CD4-positive, alpha-beta T cell (primary cell): Measurements from ENCODE around the gene ADGRE3. TPM values are rescaled to one million over a fixed set of nuclear protein-coding genes. Genes with fewer than 3 reads are reported as not detected.

ENCODE experiments used
- ATAC-seq: fragments of 200-7000 bp; cut with Tn5 transposase; one replicate; pipeline ENCODE4 v1.10.0; 2022; ENCODE audit warnings: mild to moderate bottlenecking; ENCODE audit not compliant: poor library complexity
- CTCF ChIA-PET: fragments of 350-600 bp; sonication (Branson Sonifier 250); formaldehyde crosslinking; loops from one replicate; lab custom pipeline; 2021; ENCODE audit warnings: antibody characterized with exemption, inconsistent platforms; lab: Charles Lee
- POLR2A ChIA-PET: fragments of 350-600 bp; sonication (Branson Sonifier 250); formaldehyde crosslinking; loops from one replicate; lab custom pipeline; 2021; ENCODE audit warnings: antibody characterized with exemption, inconsistent platforms; lab: Charles Lee
- DNase-seq, 14 experiments: peaks; one replicate each; pipeline ENCODE4 v3.0.0-alpha.2; 2013 to 2020; ENCODE audit warnings: mixed read lengths in 2 of 14
- H3K27ac ChIP-seq, 2 donors: one replicate each; pipeline versions ENCODE4 v1.5.1 to v1.7.0; 2013; ENCODE audit warnings: low read length in 2 of 2, low read depth in 1 of 2, mild to moderate bottlenecking in 1 of 2
- H3K27me3 ChIP-seq, 2 experiments: 1 replicate in 1 of 2; 2 replicates in 1 of 2; pipeline versions ENCODE4 v1.6.1 to v1.7.0; 2013; ENCODE audit warnings: low read length in 2 of 2, control low read depth in 1 of 2, mild to moderate bottlenecking in 1 of 2, moderate library complexity in 1 of 2; ENCODE audit not compliant: insufficient read depth in 2 of 2, control insufficient read depth in 1 of 2
- H3K36me3 ChIP-seq: one replicate; pipeline ENCODE4 v1.6.1; 2013; ENCODE audit warnings: low read length, control low read depth; ENCODE audit not compliant: insufficient read depth
- H3K4me1 ChIP-seq: one replicate; pipeline ENCODE4 v1.6.1; 2013; ENCODE audit warnings: low read length, control low read depth; ENCODE audit not compliant: insufficient read depth
- H3K4me3 ChIP-seq: one replicate; pipeline ENCODE4 v1.5.1; 2013; ENCODE audit warnings: mild to moderate bottlenecking, low read length, moderate library complexity
- H3K9me3 ChIP-seq, 2 experiments: 1 replicate in 1 of 2; 2 replicates in 1 of 2; pipeline versions ENCODE4 v1.6.1 to v1.7.0; 2013; ENCODE audit warnings: low read length in 2 of 2, mild to moderate bottlenecking in 2 of 2, control low read depth in 1 of 2, moderate library complexity in 1 of 2; ENCODE audit not compliant: control insufficient read depth in 1 of 2, insufficient read depth in 1 of 2
- H3K27ac Mint-ChIP-seq: one replicate; pipeline ENCODE4 v1.8.0; 2020; ENCODE audit warnings: mixed read lengths
- H3K27me3 Mint-ChIP-seq: one replicate; pipeline ENCODE4 v1.8.0; 2021; ENCODE audit warnings: mixed read lengths
- H3K36me3 Mint-ChIP-seq: one replicate; pipeline ENCODE4 v1.8.0; 2021; ENCODE audit warnings: low read depth, mixed read lengths
- H3K4me1 Mint-ChIP-seq: one replicate; pipeline ENCODE4 v1.8.0; 2021; ENCODE audit warnings: low read depth, mixed read lengths
- H3K4me3 Mint-ChIP-seq: one replicate; pipeline ENCODE4 v1.8.0; 2020; ENCODE audit warnings: mild to moderate bottlenecking, mixed read lengths
- H3K9me3 Mint-ChIP-seq: one replicate; pipeline ENCODE4 v1.8.0; 2020; ENCODE audit warnings: mixed read lengths
- intact Hi-C, 2 experiments: fragments of 100-400 bp; cut with DNase I in 1 of 2; cut with micrococcal nuclease in 1 of 2; formaldehyde crosslinking; loops; one replicate each; pipeline versions ENCODE4 v1.15.1 to v1.9.0; 2023 to 2025; cut with DNase I, micrococcal nuclease
- total RNA-seq, 174 experiments: library from RNA in 2 of 174; stranded (reverse) in 2 of 174; gene quantifications; one replicate each; pipeline ENCODE4 v1.2.3 and lab custom pipeline; 2021 to 2026
- TF ChIP-seq, protein P1 (sequence below): fragments of 200-600 bp; IDR thresholded peaks from one replicate; pipeline ENCODE4 v1.8.0; 2022; ENCODE audit warnings: antibody characterized with exemption, mild to moderate bottlenecking

ADGRE3 gene
- total RNA-seq, 2 experiments from 2014 or later: not detected

DNA sequence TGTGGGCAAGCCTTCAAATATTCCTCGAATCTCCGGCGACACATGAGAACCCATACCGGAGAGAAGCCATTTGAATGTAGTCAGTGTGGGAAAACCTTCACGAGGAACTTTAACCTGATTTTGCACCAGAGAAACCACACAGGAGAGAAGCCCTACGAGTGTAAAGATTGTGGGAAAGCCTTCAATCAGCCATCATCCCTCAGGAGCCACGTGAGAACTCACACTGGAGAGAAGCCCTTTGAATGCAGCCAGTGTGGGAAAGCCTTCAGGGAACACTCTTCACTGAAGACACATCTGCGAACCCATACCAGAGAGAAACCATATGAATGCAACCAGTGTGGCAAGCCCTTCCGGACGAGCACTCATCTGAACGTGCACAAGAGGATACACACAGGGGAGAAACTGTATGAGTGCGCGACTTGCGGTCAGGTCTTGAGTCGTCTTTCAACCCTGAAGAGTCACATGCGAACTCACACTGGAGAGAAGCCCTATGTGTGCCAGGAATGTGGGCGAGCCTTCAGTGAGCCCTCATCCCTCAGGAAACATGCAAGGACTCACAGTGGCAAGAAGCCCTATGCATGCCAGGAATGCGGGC is 44.0 kb upstream of the ADGRE3 start:
- TF ChIP-seq, protein P1, sequence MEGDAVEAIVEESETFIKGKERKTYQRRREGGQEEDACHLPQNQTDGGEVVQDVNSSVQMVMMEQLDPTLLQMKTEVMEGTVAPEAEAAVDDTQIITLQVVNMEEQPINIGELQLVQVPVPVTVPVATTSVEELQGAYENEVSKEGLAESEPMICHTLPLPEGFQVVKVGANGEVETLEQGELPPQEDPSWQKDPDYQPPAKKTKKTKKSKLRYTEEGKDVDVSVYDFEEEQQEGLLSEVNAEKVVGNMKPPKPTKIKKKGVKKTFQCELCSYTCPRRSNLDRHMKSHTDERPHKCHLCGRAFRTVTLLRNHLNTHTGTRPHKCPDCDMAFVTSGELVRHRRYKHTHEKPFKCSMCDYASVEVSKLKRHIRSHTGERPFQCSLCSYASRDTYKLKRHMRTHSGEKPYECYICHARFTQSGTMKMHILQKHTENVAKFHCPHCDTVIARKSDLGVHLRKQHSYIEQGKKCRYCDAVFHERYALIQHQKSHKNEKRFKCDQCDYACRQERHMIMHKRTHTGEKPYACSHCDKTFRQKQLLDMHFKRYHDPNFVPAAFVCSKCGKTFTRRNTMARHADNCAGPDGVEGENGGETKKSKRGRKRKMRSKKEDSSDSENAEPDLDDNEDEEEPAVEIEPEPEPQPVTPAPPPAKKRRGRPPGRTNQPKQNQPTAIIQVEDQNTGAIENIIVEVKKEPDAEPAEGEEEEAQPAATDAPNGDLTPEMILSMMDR: no peak
- H3K27ac Mint-ChIP-seq: no peak overlapping the region
- H3K36me3 Mint-ChIP-seq: peaks cover 99% of the 10 kb centered on the region
- no peak for DNase-seq
- no peaks in the 10 kb centered on the region for H3K27me3 Mint-ChIP-seq
- ChIA-PET POLR2A (no interaction called here), CTCF (no interaction called here)
- H3K4me3 Mint-ChIP-seq: no peak overlapping the region
- Histone ChIP-seq H3K4me1 (no peaks in the 10 kb centered on the region), H3K36me3 (peaks cover 43% of the 10 kb centered on the region), H3K9me3 (peaks cover 55 to 88% of the 10 kb centered on the region in 2 experiments), H3K4me3 (no peak overlapping the region), H3K27ac (no peak overlapping the region), H3K27me3 (no peaks in the 10 kb centered on the region)
- H3K9me3 Mint-ChIP-seq: peaks cover 31% of the 10 kb centered on the region
- intact Hi-C loops: no loop called here
- ATAC-seq: no peak
- no peaks in the 10 kb centered on the region for H3K4me1 Mint-ChIP-seq

DNA sequence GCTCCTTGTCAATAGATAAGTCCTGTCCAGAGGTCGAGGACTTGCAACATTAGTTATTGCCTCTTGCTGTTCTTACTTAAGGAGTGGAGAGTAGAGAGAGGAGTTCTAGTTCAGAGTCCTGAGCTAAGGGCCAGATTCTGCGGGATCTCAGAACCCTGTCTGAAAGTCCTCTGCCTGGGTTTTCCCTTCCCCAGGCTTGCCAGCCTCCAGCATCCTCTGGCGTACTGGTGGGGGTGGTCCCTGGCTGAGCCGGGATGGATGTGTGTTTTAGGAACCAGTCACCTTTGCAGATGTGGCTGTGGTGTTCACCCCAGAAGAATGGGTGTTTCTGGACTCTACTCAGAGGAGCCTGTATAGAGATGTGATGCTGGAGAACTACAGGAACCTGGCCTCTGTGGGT is 41.2 kb upstream of the ADGRE3 start:
- H3K9me3 ChIP-seq: peaks cover 61 to 67% of the 10 kb centered on the region in 2 experiments
- H3K9me3 Mint-ChIP-seq: peaks cover 26% of the 10 kb centered on the region
- no peak for ATAC-seq

DNA sequence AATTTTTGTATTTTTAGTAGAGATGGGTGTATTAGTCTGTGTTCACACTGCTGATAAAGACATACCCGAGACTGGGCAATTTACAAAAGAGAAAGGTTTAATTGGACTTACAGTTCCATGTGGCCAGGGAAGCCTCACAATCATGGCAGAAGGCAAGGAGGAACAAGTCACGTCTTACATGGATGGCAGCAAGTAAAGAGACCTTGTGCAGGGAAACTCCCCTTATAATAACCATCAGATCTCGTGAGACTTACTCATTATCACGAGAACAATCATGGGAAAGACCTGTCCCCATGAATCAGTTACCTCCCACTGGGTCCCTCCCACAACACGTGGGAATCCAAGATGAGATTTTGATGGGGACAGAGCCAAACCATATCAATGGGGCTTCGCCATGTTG is 29.8 kb upstream of the ADGRE3 start:
- no peak for ATAC-seq

More for the DNA sequence above, 41.2 kb upstream of the ADGRE3 start:
- Mint-ChIP-seq H3K27ac (no peak overlapping the region), H3K36me3 (peaks cover 99% of the 10 kb centered on the region), H3K4me1 (no peaks in the 10 kb centered on the region), H3K27me3 (no peaks in the 10 kb centered on the region), H3K4me3 (no peak overlapping the region)
- DNase-seq: no peak
- no peaks in the 10 kb centered on the region for H3K4me1 ChIP-seq
- H3K27me3 ChIP-seq: no peaks in the 10 kb centered on the region
- no peak overlapping the region for H3K27ac ChIP-seq
- ChIA-PET CTCF (no interaction called here), POLR2A (no interaction called here)
- H3K36me3 ChIP-seq: peaks cover 59% of the 10 kb centered on the region
- no peak overlapping the region for H3K4me3 ChIP-seq
- intact Hi-C loops: no loop called here
- TF ChIP-seq, protein P1: no peak

More for the DNA sequence above, 29.8 kb upstream of the ADGRE3 start:
- no peak for DNase-seq
- Histone ChIP-seq H3K9me3 (no peaks in the 10 kb centered on the region), H3K4me1 (no peaks in the 10 kb centered on the region), H3K27ac (no peak overlapping the region), H3K27me3 (no peaks in the 10 kb centered on the region), H3K36me3 (peaks cover 80% of the 10 kb centered on the region), H3K4me3 (no peak overlapping the region)
- ChIA-PET POLR2A (no interaction called here), CTCF (no interaction called here)
- H3K4me1 Mint-ChIP-seq: no peaks in the 10 kb centered on the region
- H3K9me3 Mint-ChIP-seq: no peaks in the 10 kb centered on the region
- peaks cover 96% of the 10 kb centered on the region for H3K36me3 Mint-ChIP-seq
- H3K4me3 Mint-ChIP-seq: no peak overlapping the region
- no peak overlapping the region for H3K27ac Mint-ChIP-seq
- TF ChIP-seq, protein P1: no peak
- no peaks in the 10 kb centered on the region for H3K27me3 Mint-ChIP-seq
- intact Hi-C loops: no loop called here
